HG03135 (cell line): Measurements from ENCODE around the gene SCART1.
"Not testable (repeated sequence)": the region's sequence is repeated elsewhere in the genome, so short reads cannot be mapped to it uniquely, and the experiment has no call there.

Experiments
- ATAC-seq: cut with Tn5 transposase; IDR thresholded peaks from one replicate; pipeline ENCODE4 v1.9.1; 2021; ENCODE audit warnings: mild to moderate bottlenecking, moderate library complexity; ENCODE audit not compliant: unreplicated experiment

Gene SCART1

GRCh38 chr10:133467286-133467911 is 13.7 kb downstream of the SCART1 start:
- ATAC-seq = no peak

GRCh38 chr10:133469205-133469604 is 15.5 kb downstream of the SCART1 start:
- not testable (repeated sequence) for ATAC-seq

GRCh38 chr10:133471300-133472109 is 17.8 kb downstream of the SCART1 start:
- no peak for ATAC-seq

DNA sequence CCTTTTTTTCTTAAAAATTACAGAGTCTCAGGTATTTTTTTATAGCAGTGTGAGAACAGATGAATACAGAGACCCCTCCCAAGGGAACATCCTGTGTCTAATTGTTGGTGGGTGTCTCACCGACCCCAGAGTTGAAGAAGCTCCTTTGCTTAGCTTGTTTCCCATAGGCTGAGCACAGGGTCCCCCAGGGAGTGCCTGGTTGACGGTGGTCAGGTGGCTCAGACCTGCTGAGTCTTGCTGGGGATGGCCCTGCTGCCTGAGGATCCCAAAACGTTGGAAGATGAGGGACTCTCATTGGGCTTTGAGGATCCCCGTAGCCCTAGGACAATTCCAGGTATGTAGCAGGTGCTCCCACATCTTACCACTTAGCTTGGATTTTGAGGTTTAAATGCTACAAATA is 19.5 kb downstream of the SCART1 start:
- ATAC-seq = no peak

GRCh38 chr10:133474027-133474426 is 20.3 kb downstream of the SCART1 start:
- no peak for ATAC-seq

DNA sequence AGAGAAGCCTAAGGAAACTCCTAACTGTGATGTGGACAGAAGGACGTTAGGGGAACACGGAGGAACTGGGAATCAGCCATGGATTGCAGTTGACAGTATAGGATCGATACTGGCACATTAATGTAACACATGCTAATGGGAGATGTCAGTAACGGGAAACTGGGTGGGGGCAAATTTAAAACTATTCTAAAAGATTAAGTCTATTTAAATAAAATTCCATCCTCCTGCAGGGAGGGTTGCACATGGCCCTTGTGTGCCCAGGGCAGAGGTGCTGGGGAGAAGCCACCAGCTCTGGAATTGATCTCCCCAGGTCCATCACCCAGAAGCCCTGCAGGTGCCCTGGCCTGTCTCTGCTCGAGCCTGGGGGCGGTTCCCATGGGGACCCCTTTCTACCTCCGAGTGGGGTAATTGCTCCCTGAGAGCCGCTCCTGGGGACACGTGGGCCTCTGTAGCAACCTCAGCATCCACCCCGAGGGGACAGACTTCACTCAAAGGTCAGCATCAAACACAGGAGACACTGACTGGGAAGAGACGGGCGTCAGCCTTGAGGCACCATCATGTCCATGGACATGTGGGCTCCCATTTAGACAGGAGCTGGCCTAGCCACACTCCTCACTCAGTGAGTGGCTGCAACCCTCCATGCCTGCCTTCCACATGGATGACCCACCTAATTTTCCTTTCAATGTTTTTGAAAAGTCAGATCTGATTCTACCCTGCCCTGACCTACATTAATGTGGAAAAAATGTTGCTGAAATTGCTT is 21.1 kb downstream of the SCART1 start:
- no peak for ATAC-seq

GRCh38 chr10:133475425-133475734 is 21.6 kb downstream of the SCART1 start:
- ATAC-seq = no peak

DNA sequence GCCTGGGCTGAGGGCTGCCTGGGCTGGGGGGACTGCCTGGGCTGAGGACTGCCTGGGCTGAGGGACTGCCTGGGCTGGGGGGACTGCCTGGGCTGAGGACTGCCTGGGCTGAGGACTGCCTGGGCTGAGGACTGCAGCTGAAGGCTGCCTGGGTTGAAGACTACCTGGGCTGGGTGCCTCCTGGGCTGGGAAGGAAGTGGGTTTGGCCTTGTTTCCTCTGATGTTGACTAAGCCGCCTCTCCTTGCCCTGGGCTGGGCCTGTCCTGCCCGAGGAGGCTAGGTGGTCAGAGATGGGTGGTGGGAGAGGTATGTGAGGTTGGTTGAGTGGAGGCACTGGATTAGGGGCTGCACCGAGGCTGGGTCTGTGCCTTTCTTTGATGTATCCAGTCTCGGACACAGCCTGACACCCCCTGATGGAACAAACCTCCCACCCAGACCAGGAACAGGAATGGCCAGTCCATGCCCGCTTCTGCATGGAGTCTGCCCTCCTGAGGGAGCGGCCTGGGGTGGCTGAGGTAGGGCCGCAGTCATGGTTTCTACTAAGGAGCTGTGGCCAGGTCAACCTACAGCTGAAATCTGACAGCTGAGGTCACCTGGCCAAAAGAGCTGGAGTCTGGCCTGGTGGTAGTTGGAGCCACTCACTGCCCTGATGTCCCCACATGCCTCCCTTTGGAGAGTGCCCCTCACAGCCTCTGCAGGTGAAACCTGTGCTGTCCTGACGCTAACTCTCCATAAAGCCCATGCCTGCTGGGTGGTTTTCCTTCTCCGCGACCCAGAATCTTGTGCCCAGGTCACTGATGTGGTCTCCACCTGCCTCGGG is 22.3 kb downstream of the SCART1 start:
- no peak for ATAC-seq

GRCh38 chr10:133476641-133476990 is 22.9 kb downstream of the SCART1 start:
- ATAC-seq = no peak

DNA sequence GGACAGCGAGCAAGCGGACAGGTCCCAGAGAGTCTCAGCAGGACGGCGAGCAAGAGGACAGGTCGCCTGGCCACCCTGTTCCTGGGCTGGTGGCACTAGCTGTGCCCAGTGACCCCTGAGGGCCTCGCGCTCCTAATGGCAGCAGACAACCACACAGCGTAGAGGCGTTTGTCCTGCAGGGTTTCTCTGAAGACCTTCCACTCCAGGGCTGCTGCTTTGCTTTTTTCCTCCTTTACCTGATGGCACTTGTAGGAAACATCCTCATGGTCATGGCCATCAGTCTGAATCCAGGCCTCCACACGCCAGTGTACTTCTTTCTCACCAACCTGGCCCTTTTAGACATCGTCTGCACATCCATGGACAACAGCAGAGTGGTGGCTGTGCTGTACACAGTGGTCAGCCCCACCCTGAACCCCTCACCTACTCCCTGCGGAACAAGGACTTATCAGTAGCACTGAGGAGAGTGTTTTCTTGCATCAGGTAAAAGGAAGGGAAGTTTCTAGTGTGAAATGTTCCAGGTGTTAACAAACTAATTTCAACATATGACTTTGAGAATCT is 27.4 kb downstream of the SCART1 start:
- ATAC-seq = no peak

- no peak for ATAC-seq
These were observed 27.9 kb downstream of the SCART1 start for GRCh38 chr10:133481657-133482056.

- no peak for ATAC-seq
These were observed 31.1 kb downstream of the SCART1 start for GRCh38 chr10:133484818-133485217.

- no peak for ATAC-seq
These were observed 33.3 kb downstream of the SCART1 start for GRCh38 chr10:133487085-133487484.

GRCh38 chr10:133488354-133488753 is 34.6 kb downstream of the SCART1 start:
- ATAC-seq = no peak

DNA sequence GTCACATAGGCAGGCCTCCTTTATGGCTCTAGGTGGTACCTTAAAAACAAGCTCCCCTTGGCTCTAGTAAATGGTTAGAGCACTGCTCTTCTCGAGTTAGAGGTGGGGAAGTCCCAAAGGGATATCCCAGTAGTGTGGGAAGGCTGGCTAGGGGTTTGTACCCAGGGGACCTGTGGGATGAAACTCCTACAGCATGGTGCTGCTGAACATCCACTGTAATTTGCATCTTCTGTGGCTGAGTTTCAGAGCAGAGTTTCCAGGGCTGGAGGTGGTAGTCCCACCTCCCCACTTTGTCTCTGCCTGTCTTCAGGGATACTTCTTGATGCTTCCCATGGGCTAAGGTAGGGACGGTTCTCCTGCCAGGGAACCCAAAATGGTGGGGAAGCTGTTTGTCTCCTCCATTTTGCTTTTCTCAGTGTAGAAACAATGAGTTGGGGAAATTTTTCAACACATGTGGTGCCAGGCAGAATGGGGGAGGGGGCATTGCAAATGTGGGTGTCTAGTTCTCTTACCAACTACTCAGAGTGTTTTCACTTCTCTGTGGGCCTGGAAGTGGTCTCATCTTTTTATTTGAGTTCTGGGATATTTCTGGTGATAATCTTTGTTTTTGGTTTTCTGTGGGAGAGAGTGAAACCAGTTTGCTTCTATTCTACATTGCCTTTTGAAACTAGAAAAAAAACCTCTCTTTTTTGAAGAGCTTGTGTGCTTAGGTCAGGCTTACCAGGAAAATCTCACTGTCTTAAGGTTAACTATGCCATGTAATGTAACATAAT is 36.3 kb downstream of the SCART1 start:
- ATAC-seq = no peak

DNA sequence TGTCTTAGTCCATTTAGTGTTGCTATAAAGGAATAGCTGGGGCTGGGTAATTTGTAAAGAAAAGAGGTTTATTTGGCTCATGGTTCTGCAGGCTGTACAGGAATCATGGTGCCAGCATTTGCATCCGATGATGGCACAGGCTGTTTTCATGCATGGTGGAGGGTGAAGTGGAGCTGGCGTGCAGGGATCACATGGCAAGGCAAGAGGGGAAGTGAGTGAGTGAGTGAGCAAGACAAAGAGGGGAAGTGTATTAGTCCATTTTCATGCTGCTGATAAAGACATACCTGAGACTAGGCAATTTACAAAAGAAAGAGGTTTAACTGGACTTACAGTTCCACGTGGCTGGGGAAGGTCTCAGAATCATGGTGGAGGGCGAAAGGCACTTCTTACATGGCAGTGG is 39.8 kb downstream of the SCART1 start:
- ATAC-seq = not testable (repeated sequence)

GRCh38 chr10:133497363-133497762 is 43.6 kb downstream of the SCART1 start:
- ATAC-seq = not testable (repeated sequence)

DNA sequence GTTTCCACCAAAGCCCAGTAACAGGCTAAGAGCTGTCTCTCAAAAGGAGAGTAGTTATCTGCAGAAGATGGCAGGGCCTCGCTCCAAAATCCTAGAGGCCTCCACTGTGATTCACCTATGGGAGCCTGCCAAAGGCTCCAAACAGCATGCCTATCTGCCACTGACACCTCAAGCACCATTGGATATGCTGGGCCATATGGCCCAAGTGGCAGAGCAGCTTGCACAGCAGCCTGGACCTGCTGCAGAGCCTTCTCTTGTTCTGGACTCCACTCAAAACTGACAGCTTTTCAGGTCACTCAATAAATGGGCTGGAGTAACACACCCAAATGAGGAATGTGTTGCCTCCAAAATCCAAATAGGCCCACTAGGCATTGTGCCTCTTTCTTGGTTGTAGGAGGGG is 45.4 kb downstream of the SCART1 start:
- ATAC-seq = not testable (repeated sequence)

GRCh38 chr10:133500897-133501296 is 47.2 kb downstream of the SCART1 start:
- ATAC-seq = not testable (repeated sequence)

GRCh38 chr10:133509700-133510099 is 56.0 kb downstream of the SCART1 start:
- no peak for ATAC-seq
